ENCODE data around the gene ATP2C1. TPM values are rescaled to one million over a fixed set of nuclear protein-coding genes. Genes with fewer than 3 reads are reported as not detected.

Gene ATP2C1
- total and polyA plus RNA-seq, 9 of the 15 experiments (the other 6 are each of a cell fraction or from before 2014, with no cell fraction given): 10.0 to 53.5 (median 27.9) TPM

DNA sequence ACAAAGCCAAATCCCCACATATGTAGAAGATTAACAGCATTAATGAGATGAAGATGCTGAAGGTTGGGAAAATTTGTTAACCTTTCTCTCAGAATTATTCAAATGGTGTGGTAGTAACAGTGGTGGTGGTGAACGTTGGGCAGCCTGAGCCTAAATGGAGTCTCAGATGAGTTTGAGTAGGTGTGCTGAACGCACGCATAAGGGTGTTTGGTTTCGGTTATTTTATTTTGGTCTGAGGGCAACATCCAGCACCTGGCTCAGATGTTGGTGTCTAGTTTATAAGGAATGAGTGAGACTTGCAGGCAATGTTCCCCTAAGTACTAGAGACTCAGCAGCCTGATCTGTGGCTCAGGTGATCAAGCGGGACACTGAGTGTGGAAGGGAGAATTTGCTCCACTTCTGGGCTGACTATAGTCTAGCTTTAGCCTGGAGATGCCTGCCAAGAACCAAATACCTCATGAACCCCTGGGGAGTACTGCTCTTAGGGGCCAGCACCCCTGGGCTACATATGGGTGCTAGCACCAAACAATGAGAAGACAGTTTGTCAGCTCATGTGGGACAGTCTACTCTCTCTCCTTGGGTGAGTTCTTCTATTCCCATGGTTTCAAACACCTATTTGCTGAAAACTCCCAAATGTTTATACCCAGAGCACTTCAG lies 39.5 kb upstream of the ATP2C1 start:
- Histone ChIP-seq H3K27me3 (ENCODE audit: control insufficient read depth in 2 of 2, insufficient read depth in 2 of 2, low read length in 2 of 2) (no peaks in the 10 kb centered on the region), H3K4me1 (replicated peaks in 1 of 2; ENCODE audit: control insufficient read depth in 2 of 2, insufficient read depth in 2 of 2, low read length in 2 of 2) (peaks cover under 1 to 10% of the 10 kb centered on the region in 2 experiments), H3K4me3 (no peak overlapping the region), H3K79me2 (ENCODE audit: control insufficient read depth, insufficient read depth, low read length) (peaks cover 60% of the 10 kb centered on the region), H3K36me3 (ENCODE audit: control insufficient read depth, insufficient read depth, low read length) (no peaks in the 10 kb centered on the region), H2AFZ (ENCODE audit: low read depth, low read length) (no peak overlapping the region; the same call in 1 of the 2 replicates), H3K4me2 (ENCODE audit: insufficient read depth, low read length) (peak overlapping the region; percentile 74; the same call in 1 of the 2 replicates), H3K9me3 (replicated peaks; ENCODE audit: control insufficient read depth, insufficient read depth, low read depth, low read length) (no peaks in the 10 kb centered on the region), H3K27ac (ENCODE audit: extremely low read depth, low read depth, low read length) (no peak overlapping the region), H3K9me1 (ENCODE audit: control insufficient read depth, insufficient read depth, low read length) (no peaks in the 10 kb centered on the region), H3K9ac (ENCODE audit: insufficient read depth in 1 of 2, low read depth in 2 of 2, low read length in 2 of 2) (no peak overlapping the region; a peak in 1 of 4 replicates), H4K20me1 (replicated peaks; ENCODE audit: control insufficient read depth, insufficient read depth, low read length) (no peaks in the 10 kb centered on the region)
- BruUV-seq (replicated peaks): no TSS peak
- DNase-seq (ENCODE audit: extremely low read depth in 1 of 4, low spot score in 3 of 4) (no peak), FAIRE-seq (no peak), ATAC-seq (no peak)
- intact Hi-C loops (cut with micrococcal nuclease): loop anchor here (10.0 kb wide), 2 partner anchors 70 to 1410 kb away; partner anchors contain the start of gene IFT122
- in situ Hi-C loops (cut with MboI): no loop called here
- WGBS (ENCODE audit: insufficient coverage, low coverage, missing lambda C conversion rate): 79% methylated on average over 5 of the region's 5 CpGs
- ChIA-PET CTCF (ENCODE audit: low intra/inter-chr PET ratio) (no interaction called here), POLR2A (interaction anchor here (1.3 kb wide), 1 partner anchor 9 kb away, joined by 5 read pairs; no protein-coding TSS in a partner anchor)
- no peak for TF ChIP-seq RUNX1 (IDR thresholded peaks at IDR 0.05; ENCODE audit: low read depth)
- no peak for TF ChIP-seq KDM4B (IDR thresholded peaks at IDR 0.05; ENCODE audit: borderline replicate concordance in 2 of 2, low read depth in 1 of 2)
- TF ChIP-seq STAT5B (CRISPR knock-in tag; IDR thresholded peaks at IDR 0.05): no peak
- TF ChIP-seq SMARCC2 (IDR thresholded peaks at IDR 0.05; ENCODE audit: low read depth): no peak
- TF ChIP-seq, protein P1, sequence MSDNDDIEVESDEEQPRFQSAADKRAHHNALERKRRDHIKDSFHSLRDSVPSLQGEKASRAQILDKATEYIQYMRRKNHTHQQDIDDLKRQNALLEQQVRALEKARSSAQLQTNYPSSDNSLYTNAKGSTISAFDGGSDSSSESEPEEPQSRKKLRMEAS (CRISPR knock-in tag; IDR thresholded peaks at IDR 0.05): no peak
- TF ChIP-seq ZFX (CRISPR knock-in tag; IDR thresholded peaks at IDR 0.05): no peak
